22Rv1 (cell line): Measurements from ENCODE around the gene HPSE2.
A peak's percentile ranks its signal among the peaks of the same experiment; 100 is the strongest.

Experiments
- ZFX ChIP-seq: fragments of 450-650 bp; IDR thresholded peaks from 2 replicates; pipeline ENCODE4 v1.6.1; 2017; ENCODE audit warnings: antibody characterized with exemption, borderline replicate concordance
- TF ChIP-seq, protein P1 (sequence below): fragments of 450-650 bp; IDR thresholded peaks from 2 replicates; pipeline ENCODE4 v1.5.1; 2017; ENCODE audit warnings: mild to moderate bottlenecking

GRCh38 chr10:99276848-99277486, 41.3 kb upstream of the HPSE2 start:
- TF ChIP-seq, protein P1, sequence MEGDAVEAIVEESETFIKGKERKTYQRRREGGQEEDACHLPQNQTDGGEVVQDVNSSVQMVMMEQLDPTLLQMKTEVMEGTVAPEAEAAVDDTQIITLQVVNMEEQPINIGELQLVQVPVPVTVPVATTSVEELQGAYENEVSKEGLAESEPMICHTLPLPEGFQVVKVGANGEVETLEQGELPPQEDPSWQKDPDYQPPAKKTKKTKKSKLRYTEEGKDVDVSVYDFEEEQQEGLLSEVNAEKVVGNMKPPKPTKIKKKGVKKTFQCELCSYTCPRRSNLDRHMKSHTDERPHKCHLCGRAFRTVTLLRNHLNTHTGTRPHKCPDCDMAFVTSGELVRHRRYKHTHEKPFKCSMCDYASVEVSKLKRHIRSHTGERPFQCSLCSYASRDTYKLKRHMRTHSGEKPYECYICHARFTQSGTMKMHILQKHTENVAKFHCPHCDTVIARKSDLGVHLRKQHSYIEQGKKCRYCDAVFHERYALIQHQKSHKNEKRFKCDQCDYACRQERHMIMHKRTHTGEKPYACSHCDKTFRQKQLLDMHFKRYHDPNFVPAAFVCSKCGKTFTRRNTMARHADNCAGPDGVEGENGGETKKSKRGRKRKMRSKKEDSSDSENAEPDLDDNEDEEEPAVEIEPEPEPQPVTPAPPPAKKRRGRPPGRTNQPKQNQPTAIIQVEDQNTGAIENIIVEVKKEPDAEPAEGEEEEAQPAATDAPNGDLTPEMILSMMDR = peak; percentile 71
- no peak for TF ChIP-seq ZFX
